Measurements from ENCODE around the gene DES.

DES gene

GRCh38 chr2:219422952-219423534 lies 4.9 kb downstream of the DES start:
- ATAC-seq, result no peak

GRCh38 chr2:219423652-219424377 lies 5.6 kb downstream of the DES start:
- ATAC-seq, result no peak

- no peak for ATAC-seq
These were observed 7.3 kb downstream of the DES start for GRCh38 chr2:219425238-219426067.

- no peak for ATAC-seq
These were observed 7.9 kb downstream of the DES start for GRCh38 chr2:219426068-219426443.

- no peak for ATAC-seq
These were observed 8.5 kb downstream of the DES start for GRCh38 chr2:219426534-219427136.

- no peak for ATAC-seq
These were observed 10.3 kb downstream of the DES start for GRCh38 chr2:219428469-219428868.

GRCh38 chr2:219429958-219430606 lies 11.9 kb downstream of the DES start:
- no peak for ATAC-seq

- ATAC-seq, result no peak
These were observed 12.7 kb downstream of the DES start for GRCh38 chr2:219430633-219431615.

- no peak for ATAC-seq
These were observed 15.7 kb downstream of the DES start for GRCh38 chr2:219433666-219434467.

- ATAC-seq, result no peak
These were observed 16.2 kb downstream of the DES start for GRCh38 chr2:219434468-219434717.

GRCh38 chr2:219434718-219435525 lies 16.7 kb downstream of the DES start, which contains the start of gene SPEG:
Gene SPEG (plus strand): TSS chr2:219434843. CDS start chr2:219434978, 135 bp downstream.
- no peak for ATAC-seq

GRCh38 chr2:219435701-219436100 lies 17.5 kb downstream of the DES start:
- ATAC-seq, result no peak

- no peak for ATAC-seq
These were observed 18.3 kb downstream of the DES start for GRCh38 chr2:219436491-219436890.

GRCh38 chr2:219437141-219437540 lies 19.0 kb downstream of the DES start:
- no peak for ATAC-seq

GRCh38 chr2:219437690-219438206 lies 19.6 kb downstream of the DES start:
- no peak for ATAC-seq

GRCh38 chr2:219438453-219438852 lies 20.3 kb downstream of the DES start:
- ATAC-seq, result no peak

GRCh38 chr2:219439506-219439905 lies 21.3 kb downstream of the DES start:
- ATAC-seq, result no peak

- ATAC-seq, result no peak
These were observed 22.4 kb downstream of the DES start for GRCh38 chr2:219440388-219441256.

All from activated CD4-positive, CD25-positive, alpha-beta regulatory T cell treated with anti-CD3 and anti-CD28 coated beads, Interleukin-2, amount 50 U/mL, for 24 hours (primary cell).